GM12878 (cell line): ENCODE data around the gene C1orf35. TPM values are rescaled to one million over a fixed set of nuclear protein-coding genes. Genes with fewer than 3 reads are reported as not detected.
A peak's percentile ranks its signal among the peaks of the same experiment; 100 is the strongest.

Source experiments
- ATAC-seq: fragments of 200-7000 bp; cut with Tn5 transposase; 3 replicates; pipeline ENCODE4 v1.9.1; 2020; ENCODE audit warnings: mild to moderate bottlenecking, moderate library complexity
- Bru-seq: library from RNA; stranded (reverse); fragments of 400-500 nt; gene quantifications from one replicate; lab custom pipeline; 2021; lab: Mats Ljungman, UMichigan
- BruChase-seq, 2 experiments: library from RNA; stranded (reverse); fragments of 400-500 nt; gene quantifications; one replicate each; lab custom pipeline; 2021; lab: Mats Ljungman, UMichigan
- BruUV-seq: library from RNA; stranded (reverse); fragments of 400-500 nt; replicated peaks from 2 replicates; lab custom pipeline; 2021; lab: Mats Ljungman, UMichigan
- CTCF ChIA-PET: fragments of 300-600 bp; sonication (Branson Sonifier 250); formaldehyde crosslinking; extraction: SDS; loops from one replicate; lab custom pipeline; 2021; ENCODE audit warnings: inconsistent platforms; lab: Yijun Ruan, JAX
- POLR2A ChIA-PET: fragments of 350-600 bp; formaldehyde crosslinking; extraction: SDS; loops from one replicate; lab custom pipeline; 2021; ENCODE audit warnings: inconsistent platforms; lab: Charles Lee
- RAD21 ChIA-PET: fragments of 300-600 bp; sonication (Branson Sonifier 250); formaldehyde crosslinking; loops from one replicate; lab custom pipeline; 2023; ENCODE audit warnings: antibody characterized with exemption; ENCODE audit not compliant: unreplicated experiment; lab: Charles Lee
- SMC1A ChIA-PET: fragments of 300-600 bp; sonication (Branson Sonifier 250); formaldehyde crosslinking; loops from one replicate; lab custom pipeline; 2023; ENCODE audit not compliant: unreplicated experiment, uncharacterized antibody; lab: Charles Lee
- DNase-seq: peaks from one replicate; pipeline ENCODE4 v3.0.0-alpha.2; 2011; ENCODE audit warnings: low read depth, low spot score
- FAIRE-seq: peaks from 3 replicates; lab custom pipeline; 2011; peaks lifted over from hg19 to GRCh38; lab: Jason Lieb, UNC
- H2AFZ ChIP-seq: 2 replicates; pipeline ENCODE4 v1.6.0; 2011; ENCODE audit warnings: low read depth, low read length, control low read depth; ENCODE audit not compliant: control insufficient read depth
- H3K27ac ChIP-seq: 2 replicates; pipeline ENCODE4 v1.5.1; 2011; ENCODE audit warnings: control low read depth; ENCODE audit not compliant: control insufficient read depth, insufficient read depth
- H3K27me3 ChIP-seq, 2 experiments: replicated peaks in 1 of 2; 2 replicates each; pipeline versions ENCODE4 v1.6.0 to v1.6.1; 2011; ENCODE audit warnings: low read length in 1 of 2; ENCODE audit not compliant: control insufficient read depth in 2 of 2, insufficient read depth in 2 of 2
- H3K36me3 ChIP-seq, 2 experiments: 2 replicates each; pipeline ENCODE4 v1.5.1; 2011; ENCODE audit warnings: low read length in 1 of 2; ENCODE audit not compliant: control insufficient read depth in 2 of 2, insufficient read depth in 2 of 2
- H3K4me1 ChIP-seq: 2 replicates; pipeline ENCODE4 v1.6.1; 2011; ENCODE audit warnings: mild to moderate bottlenecking, low read length, moderate library complexity, mixed read lengths; ENCODE audit not compliant: control insufficient read depth, insufficient read depth
- H3K4me2 ChIP-seq: 2 replicates; pipeline ENCODE4 v1.6.0; 2011; ENCODE audit warnings: control low read depth; ENCODE audit not compliant: control insufficient read depth, insufficient read depth
- H3K4me3 ChIP-seq: fragments of 200-600 bp; sonication (generic); 2 replicates; pipeline ENCODE4 v1.5.1; 2016
- H3K79me2 ChIP-seq: 2 replicates; pipeline ENCODE4 v1.6.0; 2011; ENCODE audit warnings: low read length; ENCODE audit not compliant: control insufficient read depth, insufficient read depth
- H3K9ac ChIP-seq: 2 replicates; pipeline ENCODE4 v1.8.0; 2011; ENCODE audit warnings: low read length, control low read depth, mixed read lengths; ENCODE audit not compliant: control insufficient read depth, insufficient read depth
- H3K9me3 ChIP-seq: replicated peaks from 3 replicates; pipeline ENCODE4 v1.5.1; 2011; ENCODE audit warnings: mild to moderate bottlenecking, low read length; ENCODE audit not compliant: control insufficient read depth, insufficient read depth
- H4K20me1 ChIP-seq: 2 replicates; pipeline ENCODE4 v1.6.0; 2011; ENCODE audit not compliant: control insufficient read depth, insufficient read depth
- BMI1 ChIP-seq: fragments of 450-650 bp; IDR thresholded peaks from 2 replicates; pipeline ENCODE4 v1.6.1; 2016; ENCODE audit warnings: mild to moderate bottlenecking, moderate library complexity, borderline replicate concordance
- CBX3 ChIP-seq: fragments of 200-600 bp; sonication (generic); IDR thresholded peaks from 2 replicates; pipeline ENCODE4 v1.6.1; 2016; ENCODE audit warnings: low read depth, borderline replicate concordance
- CHD1 ChIP-seq: IDR thresholded peaks from 2 replicates; pipeline ENCODE4 v1.6.1; 2012; ENCODE audit warnings: low read depth, low read length, improper control_type of control experiment
- LARP7 ChIP-seq: fragments of 450-650 bp; IDR thresholded peaks from 2 replicates; pipeline ENCODE4 v1.6.1; 2017; ENCODE audit warnings: mild to moderate bottlenecking
- MTA3 ChIP-seq: IDR thresholded peaks from 2 replicates; pipeline ENCODE4 v1.6.1; 2012; ENCODE audit warnings: low read length, inconsistent platforms, borderline replicate concordance
- MYC ChIP-seq: IDR thresholded peaks from 2 replicates; pipeline ENCODE4 v1.6.1; 2011; ENCODE audit warnings: mild to moderate bottlenecking, low read length, moderate library complexity, inconsistent platforms; ENCODE audit not compliant: insufficient read depth, insufficient replicate concordance, insufficient read length, severe bottlenecking
- NFIC ChIP-seq: IDR thresholded peaks from 2 replicates; pipeline ENCODE4 v1.6.1; 2012; ENCODE audit warnings: low read depth, mild to moderate bottlenecking, inconsistent platforms, low read length, moderate library complexity
- NFYA ChIP-seq: IDR thresholded peaks from 2 replicates; pipeline ENCODE4 v1.6.1; 2011; ENCODE audit warnings: low read depth, mild to moderate bottlenecking, low read length, improper control_type of control experiment, borderline replicate concordance
- PAX5 ChIP-seq: IDR thresholded peaks from 2 replicates; pipeline ENCODE4 v1.6.1; 2011; ENCODE audit warnings: low read depth, low read length, borderline replicate concordance
- POLR2AphosphoS5 ChIP-seq: IDR thresholded peaks from 2 replicates; pipeline ENCODE4 v1.6.1; 2011; ENCODE audit warnings: mild to moderate bottlenecking, low read length, inconsistent platforms
- RAD21 ChIP-seq: IDR thresholded peaks from 2 replicates; pipeline ENCODE4 v1.6.1; 2011; ENCODE audit warnings: mild to moderate bottlenecking, low read depth, low read length, moderate library complexity; ENCODE audit not compliant: insufficient read depth
- RUNX3 ChIP-seq: IDR thresholded peaks from 2 replicates; pipeline ENCODE4 v1.6.1; 2012; ENCODE audit warnings: low read length, inconsistent platforms
- STAT1 ChIP-seq: fragments of 450-650 bp; conservative IDR thresholded peaks from 2 replicates; pipeline ENCODE4 v1.6.1; 2014; ENCODE audit warnings: antibody characterized with exemption, mild to moderate bottlenecking
- YY1 ChIP-seq: IDR thresholded peaks from 2 replicates; pipeline ENCODE4 v1.6.1; 2011; ENCODE audit warnings: low read depth, mild to moderate bottlenecking, low read length
- ZBTB33 ChIP-seq: fragments of 450-650 bp; IDR thresholded peaks from 2 replicates; pipeline ENCODE4 v1.6.1; 2017; ENCODE audit warnings: mild to moderate bottlenecking
- ZNF217 ChIP-seq: fragments of 450-650 bp; IDR thresholded peaks from 2 replicates; pipeline ENCODE4 v1.6.1; 2017; ENCODE audit warnings: antibody characterized with exemption, mild to moderate bottlenecking
- ZNF24 ChIP-seq: fragments of 450-650 bp; IDR thresholded peaks from 2 replicates; pipeline ENCODE4 v1.6.1; 2017; ENCODE audit warnings: antibody characterized with exemption, mild to moderate bottlenecking
- ZNF622 ChIP-seq: fragments of 450-650 bp; IDR thresholded peaks from 2 replicates; pipeline ENCODE4 v1.6.1; 2017; ENCODE audit warnings: mild to moderate bottlenecking, inconsistent platforms
- ZZZ3 ChIP-seq: IDR thresholded peaks from 2 replicates; pipeline ENCODE4 v1.6.1; 2011; ENCODE audit warnings: low read depth; ENCODE audit not compliant: control insufficient read depth, insufficient read length
- WGBS: methylation state at CpG from one replicate; pipeline ENCODE4 v1.1.6; 2016; ENCODE audit warnings: low lambda C conversion rate; ENCODE audit not compliant: insufficient replicate concordance, insufficient coverage; ENCODE audit errors: missing lambda C conversion rate; 5-methylcytosine and 5-hydroxymethylcytosine counted together
- in situ Hi-C: fragments of 300-500 bp; cut with MboI; formaldehyde crosslinking; loops from 9 replicates; pipeline ENCODE4 v1.14.3; 2018; ENCODE audit warnings: mixed read lengths
- intact Hi-C: fragments of 100-400 bp; cut with micrococcal nuclease; formaldehyde crosslinking; loops from one replicate; pipeline ENCODE4 v1.14.2; 2022; ENCODE audit not compliant: unreplicated experiment
- long read RNA-seq, 2 experiments: library from polyadenylated mRNA; unstranded; transcript quantifications; one replicate each; pipeline ENCODE4 v2.0.0, GENCODE V29; 2019 to 2020
- polyA minus RNA-seq, 3 experiments: library from RNA; depleted of rRNA, polyadenylated mRNA; stranded (reverse); fragments of >200 nt; gene quantifications; 2 replicates each; pipeline ENCODE4 v1.2.3, GENCODE V29; 2011
- polyA plus RNA-seq, 11 experiments: library from polyadenylated mRNA; depleted of rRNA in 4 of 11; unstranded in 6 of 11; stranded (reverse) in 5 of 11; fragments of >200 nt; fragmentation: Nextera tagmentation in 4 of 11; fragmentation: Illumina TruSeq in 1 of 11; extraction: Ambion mirVana in 4 of 11; extraction: Trizol in 1 of 11; gene quantifications; 1 replicate in 1 of 11; 2 replicates in 10 of 11; pipeline versions ENCODE4 v1.2.1 to v1.2.3, GENCODE V29; 2011 to 2016; ENCODE audit warnings: inconsistent platforms in 2 of 11, missing spikeins in 2 of 11, low read depth in 1 of 11
- total RNA-seq, 4 experiments: library from RNA; depleted of rRNA in 3 of 4; stranded (reverse); fragments of >200 nt in 3 of 4; fragmentation: Illumina TruSeq in 1 of 4; extraction: Trizol in 1 of 4; gene quantifications; 2 replicates each; pipeline versions ENCODE4 v1.2.1 to v1.2.3, GENCODE V29; 2013 to 2021

C1orf35 gene
- 5.5 and 6.0 TPM in 2 replicates for total RNA-seq (2013; cell fraction: nucleolus; rRNA removed)
- 14.0 and 14.6 TPM in 2 replicates for total RNA-seq (2014; rRNA removed)
- 5.9 and 6.7 TPM in 2 replicates for total RNA-seq (2014; rRNA removed; fragmentation: Illumina TruSeq; extraction: Trizol)
- 20.8 and 21.5 TPM in 2 replicates for total RNA-seq (2021)
- 5.1 TPM for polyA plus RNA-seq (2011; ENCODE audit: low read depth)
- polyA plus RNA-seq (2011; rRNA removed) = 3.1 and 6.6 TPM in 2 replicates
- 10.1 and 14.3 TPM in 2 replicates for polyA plus RNA-seq (2011; cell fraction: cytosol; rRNA removed)
- 23.8 and 28.1 TPM in 2 replicates for polyA plus RNA-seq (2011; cell fraction: nucleus; rRNA removed)
- 13.2 and 16.0 TPM in 2 replicates for polyA plus RNA-seq (2012)
- 1.6 and 5.5 TPM in 2 replicates for polyA plus RNA-seq (2014; fragmentation: Illumina TruSeq; extraction: Trizol)
- polyA plus RNA-seq (2014; fragmentation: Nextera tagmentation; extraction: Ambion mirVana) = 1 to 10 TPM; 2.5 to 4.8 TPM
- polyA plus RNA-seq (2014; rRNA removed) = 18.8 and 19.5 TPM in 2 replicates
- polyA plus RNA-seq (2016; fragmentation: Nextera tagmentation; extraction: Ambion mirVana) = 10 to 100 TPM; 26.7 to 27.0 TPM
- 1.2 and 2.7 TPM in 2 replicates for polyA minus RNA-seq (2011; rRNA and poly(A)+ RNA removed)
- 1.8 and 2.7 TPM in 2 replicates for polyA minus RNA-seq (2011; cell fraction: cytosol; rRNA and poly(A)+ RNA removed)
- 3.5 and 4.8 TPM in 2 replicates for polyA minus RNA-seq (2011; cell fraction: nucleus; rRNA and poly(A)+ RNA removed)
- percentile 63 among the genes with signal in this experiment for Bru-seq, nascent RNA
- BruChase-seq, experiment 1, labeled RNA remaining after a 6-hour chase = percentile 69 among the genes with signal in this experiment
- percentile 78 among the genes with signal in this experiment for BruChase-seq, experiment 2, labeled RNA remaining after a 2-hour chase
- long read RNA-seq, experiment 1, transcript C1orf35-201 (8 exons, 1,427 nt) = major isoform, 7 of 16 reads
- long read RNA-seq, experiment 1, partial matches to known transcripts = 6 of 16 reads
- long read RNA-seq, experiment 1, other reads (novel, unspliced or antisense) = 3 of 16 reads
- long read RNA-seq, experiment 2, partial matches to known transcripts = 7 of 10 reads
- long read RNA-seq, experiment 2, other reads (novel, unspliced or antisense) = 1 of 10 reads

GRCh38 chr1:228102791-228103620, at the start of gene C1orf35:
Gene C1orf35 (minus strand): TSS chr1:228103325. CDS start chr1:228103227, 98 bp downstream.
- Histone ChIP-seq H3K27me3 (no peaks in the 10 kb centered on the region), H3K4me1 (peaks cover 12% of the 10 kb centered on the region), H3K27ac (peak within 1 kb of the TSS; percentile 69), H3K79me2 (peaks cover 15% of the 10 kb centered on the region), H3K9ac (peak within 1 kb of the TSS; percentile 75), H2AFZ (peak within 1 kb of the TSS; percentile 95), H3K36me3 (peaks cover 7 to 24% of the 10 kb centered on the region in 2 experiments; a peak in 3 of 4 replicates), H3K9me3 (no peaks in the 10 kb centered on the region), H3K4me2 (peak within 1 kb of the TSS; percentile 66), H3K4me3 (peak within 1 kb of the TSS; percentile 87), H4K20me1 (no peaks in the 10 kb centered on the region)
- SMC1A ChIA-PET = no interaction called here
- peak; percentile 66 for DNase-seq
- POLR2A ChIA-PET = interaction anchor here (1.9 kb wide), 1 partner anchor 62 kb away, joined by 4 read pairs; the partner anchor contains the start of gene IBA57
- RAD21 ChIA-PET = no interaction called here
- intact Hi-C loops = loop anchor here (2.0 kb wide), 1 partner anchor 18 kb away; no protein-coding TSS in a partner anchor
- no peak for FAIRE-seq
- BruUV-seq = TSS peak; percentile 48
- in situ Hi-C loops = no loop called here
- WGBS = under 1% methylated on average over 85 of the region's 104 CpGs
- peak; percentile 87 for ATAC-seq
- CTCF ChIA-PET = interaction anchor here (0.6 to 1.0 kb wide), 2 partner anchors 8 to 28 kb away, joined by 3 to 4 read pairs; no protein-coding TSS in a partner anchor
- no peak for TF ChIP-seq ZNF217
- no peak for TF ChIP-seq ZZZ3
- no peak for TF ChIP-seq MTA3
- peak; percentile 43; the same call in 1 of the 2 replicates for TF ChIP-seq POLR2AphosphoS5
- TF ChIP-seq NFIC = no peak
- no peak for TF ChIP-seq NFYA
- TF ChIP-seq LARP7 = peak; percentile 68
- peak; percentile 42; the same call in 1 of the 2 replicates for TF ChIP-seq PAX5
- no peak for TF ChIP-seq CHD1
- TF ChIP-seq MYC = peak; percentile 85
- TF ChIP-seq RAD21 = no peak
- TF ChIP-seq STAT1 = no peak; the same call in 1 of the 2 replicates
- no peak for TF ChIP-seq ZNF622
- TF ChIP-seq CBX3 = no peak
- TF ChIP-seq BMI1 = no peak
- TF ChIP-seq ZBTB33 = no peak
- TF ChIP-seq RUNX3 = peak; percentile 49
- peak; percentile 55; the same call in 1 of the 2 replicates for TF ChIP-seq YY1
- TF ChIP-seq ZNF24 = no peak
